Neural cell (in vitro differentiated cells): Measurements from ENCODE around the gene ZP4.

Source experiments
- CTCF ChIP-seq: fragments of 450-650 bp; IDR thresholded peaks from 2 replicates; pipeline ENCODE4 v1.5.1; 2014; ENCODE audit warnings: antibody characterized with exemption, mild to moderate bottlenecking, moderate library complexity; ENCODE audit not compliant: poor library complexity, severe bottlenecking
- EZH2 ChIP-seq: fragments of 200-600, 300-800 bp; shearing (Covaris generic), sonication (generic); IDR thresholded peaks from 2 replicates; pipeline ENCODE4 v1.6.1; 2014; ENCODE audit warnings: antibody characterized with exemption, low read length, borderline replicate concordance, mild to moderate bottlenecking; ENCODE audit not compliant: insufficient read depth, poor library complexity, severe bottlenecking
- MXI1 ChIP-seq: fragments of 450-650 bp; conservative IDR thresholded peaks from 2 replicates; pipeline ENCODE4 v1.6.1; 2014; ENCODE audit warnings: antibody characterized with exemption, mild to moderate bottlenecking; ENCODE audit not compliant: poor library complexity, severe bottlenecking
- POLR2AphosphoS5 ChIP-seq: IDR thresholded peaks from 2 replicates; pipeline ENCODE4 v1.6.1; 2012
- REST ChIP-seq: IDR thresholded peaks from 2 replicates; pipeline ENCODE4 v1.6.1; 2012; ENCODE audit warnings: borderline replicate concordance
- SMC3 ChIP-seq: fragments of 450-650 bp; conservative IDR thresholded peaks from 2 replicates; pipeline ENCODE4 v1.6.1; 2014; ENCODE audit warnings: antibody characterized with exemption, mild to moderate bottlenecking, moderate library complexity; ENCODE audit not compliant: poor library complexity
- TAF1 ChIP-seq: IDR thresholded peaks from 2 replicates; pipeline ENCODE4 v1.6.1; 2012; ENCODE audit warnings: low read depth

DNA sequence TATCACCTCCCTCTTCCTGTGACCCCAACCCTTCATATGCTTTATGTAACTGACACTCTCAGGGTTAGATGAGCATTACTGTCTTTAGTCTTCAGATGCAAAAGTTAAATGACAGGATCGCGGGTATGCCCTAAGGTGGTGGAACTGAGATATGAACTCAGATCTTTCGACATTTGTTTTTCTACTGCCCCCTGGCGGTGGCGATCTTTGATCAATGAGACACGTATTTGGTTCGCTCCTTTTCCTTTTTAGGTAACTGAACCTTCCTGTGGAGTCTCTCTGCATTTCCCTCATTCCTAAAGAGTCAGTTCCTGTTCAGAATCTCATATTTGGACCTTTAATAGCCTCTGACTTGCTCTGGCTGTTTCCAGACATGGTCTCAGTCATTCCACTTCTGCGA is 47.8 kb upstream of the ZP4 start:
- TF ChIP-seq EZH2, result no peak
- TF ChIP-seq CTCF, result no peak
- no peak for TF ChIP-seq REST
- no peak for TF ChIP-seq POLR2AphosphoS5
- TF ChIP-seq SMC3, result no peak
- no peak for TF ChIP-seq MXI1
- no peak for TF ChIP-seq TAF1
